GM23248 (cell line): Measurements from ENCODE around the gene STK33.

Experiments used
- EZH2 ChIP-seq: fragments of 200-600 bp; sonication (generic); IDR thresholded peaks from 2 replicates; pipeline ENCODE4 v1.6.1; 2018; ENCODE audit warnings: antibody characterized with exemption, mild to moderate bottlenecking; ENCODE audit not compliant: insufficient read depth, poor library complexity, severe bottlenecking
- EZH2phosphoT487 ChIP-seq: fragments of 200-600 bp; sonication (generic); IDR thresholded peaks from 2 replicates; pipeline ENCODE4 v1.6.1; 2018; ENCODE audit warnings: antibody characterized with exemption, moderate library complexity, mild to moderate bottlenecking, low read depth; ENCODE audit not compliant: insufficient read depth

- TF ChIP-seq EZH2phosphoT487 (no peak), EZH2 (no peak)
Measured at GRCh38 chr11:8584511-8584910, 9.5 kb downstream of the STK33 start.
